DOHH2 (cell line): Measurements from ENCODE around the gene NUP85.

ENCODE experiments used
- EZH2phosphoT487 ChIP-seq: fragments of 200-600 bp; sonication (generic); IDR thresholded peaks from 2 replicates; pipeline ENCODE4 v1.6.1; 2017; ENCODE audit warnings: borderline replicate concordance, mild to moderate bottlenecking, antibody characterized with exemption, low read length, moderate library complexity, mixed read lengths
- TF ChIP-seq, protein P1 (sequence below): fragments of 200-600 bp; sonication (generic); IDR thresholded peaks from one replicate; pipeline ENCODE4 v1.5.1; 2014; ENCODE audit warnings: antibody characterized with exemption, mild to moderate bottlenecking, low read depth, low read length; ENCODE audit not compliant: poor library complexity, severe bottlenecking

DNA sequence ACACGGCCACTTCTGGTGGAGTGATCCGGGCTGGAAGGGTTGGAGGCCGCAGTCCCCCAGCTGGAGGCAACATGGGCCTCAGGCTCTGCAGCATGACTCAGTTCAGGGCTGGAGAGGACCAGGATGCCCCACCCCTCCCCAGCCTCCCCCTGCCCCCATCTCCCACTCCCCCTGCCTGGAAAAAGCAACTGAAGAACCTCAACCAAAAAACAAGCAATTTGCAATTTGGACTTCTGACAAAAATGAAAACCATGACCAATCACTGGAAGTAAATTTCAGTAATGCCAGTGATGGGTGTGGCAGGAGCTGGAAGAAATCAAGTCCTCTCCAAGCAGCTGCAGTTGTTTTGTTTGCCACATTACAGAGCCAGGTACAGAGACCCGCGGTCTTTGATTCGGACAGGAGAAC lies 72.2 kb downstream of the NUP85 start:
- TF ChIP-seq, protein P1, sequence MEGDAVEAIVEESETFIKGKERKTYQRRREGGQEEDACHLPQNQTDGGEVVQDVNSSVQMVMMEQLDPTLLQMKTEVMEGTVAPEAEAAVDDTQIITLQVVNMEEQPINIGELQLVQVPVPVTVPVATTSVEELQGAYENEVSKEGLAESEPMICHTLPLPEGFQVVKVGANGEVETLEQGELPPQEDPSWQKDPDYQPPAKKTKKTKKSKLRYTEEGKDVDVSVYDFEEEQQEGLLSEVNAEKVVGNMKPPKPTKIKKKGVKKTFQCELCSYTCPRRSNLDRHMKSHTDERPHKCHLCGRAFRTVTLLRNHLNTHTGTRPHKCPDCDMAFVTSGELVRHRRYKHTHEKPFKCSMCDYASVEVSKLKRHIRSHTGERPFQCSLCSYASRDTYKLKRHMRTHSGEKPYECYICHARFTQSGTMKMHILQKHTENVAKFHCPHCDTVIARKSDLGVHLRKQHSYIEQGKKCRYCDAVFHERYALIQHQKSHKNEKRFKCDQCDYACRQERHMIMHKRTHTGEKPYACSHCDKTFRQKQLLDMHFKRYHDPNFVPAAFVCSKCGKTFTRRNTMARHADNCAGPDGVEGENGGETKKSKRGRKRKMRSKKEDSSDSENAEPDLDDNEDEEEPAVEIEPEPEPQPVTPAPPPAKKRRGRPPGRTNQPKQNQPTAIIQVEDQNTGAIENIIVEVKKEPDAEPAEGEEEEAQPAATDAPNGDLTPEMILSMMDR = no peak
- no peak for TF ChIP-seq EZH2phosphoT487
